ENCODE data around the gene CELF4. TPM values are rescaled to one million over a fixed set of nuclear protein-coding genes. Genes with fewer than 3 reads are reported as not detected.

CELF4 gene
- total and polyA plus RNA-seq, 12 donors: 0.42 to 16.9 (median 3.9) TPM; not detected in 1

DNA sequence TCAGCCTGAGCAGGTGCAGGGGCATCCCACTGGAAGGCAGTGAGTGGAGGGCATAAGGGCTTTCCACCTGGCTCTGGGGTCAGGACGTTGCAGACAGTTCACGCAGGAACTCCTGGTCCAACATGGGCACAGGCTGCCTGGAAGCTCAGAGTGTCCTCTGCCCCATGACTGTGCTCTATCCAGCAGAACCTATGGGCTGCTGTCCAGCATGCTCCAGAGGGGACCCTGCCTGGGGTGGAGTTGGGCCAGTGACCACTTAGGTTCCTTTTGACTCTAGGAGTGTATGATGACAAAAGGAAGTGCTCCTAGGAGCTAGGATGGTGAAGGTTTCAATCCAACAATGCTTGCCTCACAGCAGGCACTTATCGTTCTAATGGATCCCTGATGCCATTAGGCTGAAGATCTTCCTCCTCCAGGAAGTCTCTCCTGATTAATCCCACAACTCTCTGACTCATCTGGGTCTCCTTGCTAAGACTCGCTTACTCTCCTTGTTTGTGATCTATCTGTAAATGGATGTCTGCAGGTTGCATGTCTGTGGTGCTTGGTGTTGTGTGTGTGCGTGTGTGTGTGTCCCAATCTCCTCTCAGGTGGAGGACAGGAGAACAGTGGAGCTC is 224.0 kb downstream of the CELF4 start:
- H3K4me3 ChIP-seq: no peak overlapping the region
- H3K27ac ChIP-seq: no peak overlapping the region
- intact Hi-C loops (cut with DNase I): loop anchor here in 1 of 2 donors (5.0 kb wide), 1 partner anchor 196 kb away; no protein-coding TSS in a partner anchor
- no peak for TF ChIP-seq POLR2A (IDR thresholded peaks at IDR 0.05)
- TF ChIP-seq, protein P1, sequence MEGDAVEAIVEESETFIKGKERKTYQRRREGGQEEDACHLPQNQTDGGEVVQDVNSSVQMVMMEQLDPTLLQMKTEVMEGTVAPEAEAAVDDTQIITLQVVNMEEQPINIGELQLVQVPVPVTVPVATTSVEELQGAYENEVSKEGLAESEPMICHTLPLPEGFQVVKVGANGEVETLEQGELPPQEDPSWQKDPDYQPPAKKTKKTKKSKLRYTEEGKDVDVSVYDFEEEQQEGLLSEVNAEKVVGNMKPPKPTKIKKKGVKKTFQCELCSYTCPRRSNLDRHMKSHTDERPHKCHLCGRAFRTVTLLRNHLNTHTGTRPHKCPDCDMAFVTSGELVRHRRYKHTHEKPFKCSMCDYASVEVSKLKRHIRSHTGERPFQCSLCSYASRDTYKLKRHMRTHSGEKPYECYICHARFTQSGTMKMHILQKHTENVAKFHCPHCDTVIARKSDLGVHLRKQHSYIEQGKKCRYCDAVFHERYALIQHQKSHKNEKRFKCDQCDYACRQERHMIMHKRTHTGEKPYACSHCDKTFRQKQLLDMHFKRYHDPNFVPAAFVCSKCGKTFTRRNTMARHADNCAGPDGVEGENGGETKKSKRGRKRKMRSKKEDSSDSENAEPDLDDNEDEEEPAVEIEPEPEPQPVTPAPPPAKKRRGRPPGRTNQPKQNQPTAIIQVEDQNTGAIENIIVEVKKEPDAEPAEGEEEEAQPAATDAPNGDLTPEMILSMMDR (IDR thresholded peaks at IDR 0.05): no peak
- no peaks in the 10 kb centered on the region for H3K36me3 ChIP-seq (replicated peaks in 1 of 2)
- H3K27me3 ChIP-seq: no peaks in the 10 kb centered on the region
- WGBS, 4 donors: 69 to 83% (median 79%) methylated on average over 5 of the region's 5 CpGs
- H3K4me1 ChIP-seq (replicated peaks in 1 of 2): no peaks in the 10 kb centered on the region
- no peaks in the 10 kb centered on the region for H3K9me3 ChIP-seq (replicated peaks in 1 of 3)
- no peak for DNase-seq

DNA sequence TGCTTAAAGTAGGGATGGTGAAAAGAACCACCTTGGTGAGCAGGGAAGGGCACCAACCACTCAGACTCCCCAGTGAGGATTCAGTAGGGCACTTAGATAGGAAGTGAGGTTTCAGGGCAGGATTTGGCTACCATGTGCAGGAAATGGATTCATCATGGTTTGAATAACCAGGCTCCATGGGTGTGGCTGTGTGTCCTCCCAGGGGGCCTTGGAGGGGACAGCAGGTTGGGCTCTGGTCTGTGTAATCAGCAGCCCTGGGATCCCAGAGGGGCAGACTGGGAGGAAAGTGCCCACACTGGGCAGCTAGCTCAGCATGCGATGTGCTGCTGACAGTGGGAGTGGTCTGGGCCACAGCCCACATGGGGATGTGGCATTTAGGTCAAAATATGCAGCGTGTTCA is 224.6 kb downstream of the CELF4 start:
- no peaks in the 10 kb centered on the region for H3K9me3 ChIP-seq (replicated peaks in 1 of 3)
- no peak overlapping the region for H3K27ac ChIP-seq
- intact Hi-C loops (cut with DNase I): loop anchor here in 1 of 2 donors (5.0 kb wide), 1 partner anchor 196 kb away; no protein-coding TSS in a partner anchor
- H3K36me3 ChIP-seq (replicated peaks in 1 of 2): no peaks in the 10 kb centered on the region
- no peak for DNase-seq
- no peak for TF ChIP-seq POLR2A (IDR thresholded peaks at IDR 0.05)
- TF ChIP-seq, protein P1 (IDR thresholded peaks at IDR 0.05): no peak
- no peaks in the 10 kb centered on the region for H3K4me1 ChIP-seq (replicated peaks in 1 of 2)
- no peaks in the 10 kb centered on the region for H3K27me3 ChIP-seq
- H3K4me3 ChIP-seq: no peak overlapping the region
- WGBS, 4 donors: 67 to 80% (median 72%) methylated on average over 1 to 2 of the region's 2 CpGs

DNA sequence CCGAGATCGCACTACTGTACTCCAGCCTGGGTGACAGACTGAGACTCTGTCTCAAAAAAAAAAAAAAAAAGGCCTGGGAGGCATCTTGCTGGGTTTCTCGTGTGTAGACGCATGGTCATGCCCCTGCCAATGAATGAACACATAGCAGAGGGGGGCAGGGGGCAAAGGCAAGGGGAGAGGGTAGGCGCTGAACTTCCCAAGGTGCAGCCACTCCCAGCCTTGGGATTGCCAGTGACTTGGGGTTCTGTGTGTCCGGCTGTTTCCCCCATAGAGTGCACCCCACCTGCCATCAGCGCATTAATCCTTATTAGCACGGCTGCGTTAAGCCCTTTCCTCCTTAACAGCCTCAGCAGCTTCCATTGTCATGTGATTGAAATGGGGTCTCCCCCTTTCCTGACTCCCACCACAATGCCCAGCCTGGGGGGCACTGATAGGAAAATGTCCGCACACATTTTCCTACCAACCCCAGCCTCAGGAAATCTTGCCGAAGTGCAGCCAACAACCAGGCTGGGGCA is 225.8 kb downstream of the CELF4 start:
- intact Hi-C loops (cut with DNase I): loop anchor here in 1 of 2 donors (5.0 kb wide), 1 partner anchor 198 kb away; no protein-coding TSS in a partner anchor

DNA sequence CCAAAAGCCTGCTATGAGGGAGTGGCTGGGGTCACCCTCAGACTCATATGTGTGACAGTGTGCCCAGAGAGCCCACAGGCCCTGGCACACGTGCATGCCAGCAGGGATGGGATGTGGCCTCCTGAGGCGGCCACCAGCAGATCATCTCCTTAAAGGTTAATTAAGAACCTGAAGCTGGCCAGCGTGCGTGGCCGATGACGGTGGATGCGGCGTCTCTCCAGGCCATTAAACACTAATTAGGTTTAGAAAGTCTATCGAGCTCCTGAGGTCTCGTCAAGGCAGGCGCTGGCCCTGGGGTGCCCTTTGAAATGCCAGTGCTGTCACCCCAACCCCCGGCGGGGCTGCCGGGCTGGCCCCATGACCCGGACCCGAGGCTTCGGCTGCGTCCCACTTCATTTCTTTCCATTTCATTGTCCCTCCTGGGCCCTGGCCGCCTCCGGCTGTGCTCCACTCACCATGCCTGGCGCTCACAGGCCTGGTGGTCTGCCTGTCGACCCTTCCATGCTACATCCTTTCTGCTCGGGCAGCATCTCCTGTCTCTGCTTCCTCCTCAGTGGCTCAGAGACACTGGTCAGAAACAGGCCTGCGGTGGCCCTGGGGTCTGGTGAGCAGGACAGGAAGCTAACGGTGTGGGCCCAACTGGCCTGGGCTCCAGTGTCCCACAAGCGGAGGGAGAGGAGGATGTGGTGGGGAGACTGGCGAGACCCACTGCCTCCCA is 228.9 kb downstream of the CELF4 start:
- TF ChIP-seq, protein P1 (IDR thresholded peaks at IDR 0.05): no peak
- TF ChIP-seq POLR2A (IDR thresholded peaks at IDR 0.05): no peak
- 87 to 91% (median 88%) methylated on average over 17 to 27 of the region's 27 CpGs for WGBS, 4 donors
- intact Hi-C loops (cut with DNase I): no loop called here
- Histone ChIP-seq H3K9me3 (replicated peaks in 1 of 3) (no peaks in the 10 kb centered on the region), H3K27ac (no peak overlapping the region), H3K4me1 (replicated peaks in 1 of 2) (no peaks in the 10 kb centered on the region), H3K27me3 (no peaks in the 10 kb centered on the region), H3K4me3 (no peak overlapping the region), H3K36me3 (replicated peaks in 1 of 2) (no peaks in the 10 kb centered on the region)
- DNase-seq: peak in 1 of 7 donors; percentile 85

More for the DNA sequence above, 225.8 kb downstream of the CELF4 start:
- whole genome bisulfite sequencing, 4 donors: 75 to 76% (median 75%) methylated on average over 10 to 11 of the region's 11 CpGs
- no peak for DNase-seq
- Histone ChIP-seq H3K27ac (no peak overlapping the region), H3K4me3 (no peak overlapping the region), H3K27me3 (no peaks in the 10 kb centered on the region), H3K36me3 (replicated peaks in 1 of 2) (no peaks in the 10 kb centered on the region), H3K4me1 (replicated peaks in 1 of 2) (no peaks in the 10 kb centered on the region), H3K9me3 (replicated peaks in 1 of 3) (no peaks in the 10 kb centered on the region)
- TF ChIP-seq, protein P1 (IDR thresholded peaks at IDR 0.05): no peak
- TF ChIP-seq POLR2A (IDR thresholded peaks at IDR 0.05): no peak
